Body of pancreas (tissue), 4 donors: ENCODE data around the gene RPS6KA5. TPM values are rescaled to one million over a fixed set of nuclear protein-coding genes. Genes with fewer than 3 reads are reported as not detected.

Experiments used
- ATAC-seq: fragments of 150-250 bp; one replicate; pipeline ENCODE4 v1.9.1; 2016
- DNase-seq, 4 donors: peaks; one replicate each; pipeline ENCODE4 v3.0.0-alpha.2; 2019
- H3K27ac ChIP-seq, 4 donors: fragments of 200-600 bp; sonication (generic); 1 replicate in 3 of 4; 2 replicates in 1 of 4; pipeline versions ENCODE4 v1.5.1 to v1.6.1; 2016 to 2019; ENCODE audit warnings: mild to moderate bottlenecking in 1 of 4, mixed read lengths in 1 of 4, moderate library complexity in 1 of 4
- H3K27me3 ChIP-seq, 2 donors: fragments of 200-600 bp; sonication (generic); one replicate each; pipeline ENCODE4 v1.6.0; 2016; ENCODE audit warnings: mild to moderate bottlenecking in 1 of 2
- H3K36me3 ChIP-seq, 2 donors: fragments of 200-600 bp; sonication (generic); replicated peaks in 1 of 2; 2 replicates each; pipeline ENCODE4 v1.5.1; 2016; ENCODE audit warnings: low read depth in 2 of 2; ENCODE audit not compliant: insufficient read depth in 1 of 2
- H3K4me1 ChIP-seq: fragments of 200-600 bp; sonication (generic); one replicate; pipeline ENCODE4 v1.6.0; 2016
- H3K4me3 ChIP-seq, 2 donors: fragments of 200-600 bp; sonication (generic); 1 replicate in 1 of 2; 2 replicates in 1 of 2; pipeline ENCODE4 v1.5.1; 2016 to 2019
- H3K9me3 ChIP-seq, 3 donors: fragments of 200-600 bp; sonication (generic); 1 replicate in 2 of 3; 2 replicates in 1 of 3; pipeline ENCODE4 v1.5.1; 2016
- POLR2A ChIP-seq, 3 donors: fragments of 450-650 bp; IDR thresholded peaks; one replicate each; pipeline ENCODE4 v1.6.1; 2016; ENCODE audit warnings: antibody characterized with exemption in 3 of 3, mild to moderate bottlenecking in 2 of 3
- WGBS, 2 donors: methylation state at CpG; one replicate each; pipeline ENCODE4 v1.1.5; 2017; 5-methylcytosine and 5-hydroxymethylcytosine counted together
- intact Hi-C: fragments of 100-400 bp; cut with DNase I; formaldehyde crosslinking; loops from one replicate; pipeline ENCODE4 v1.15.1; 2023
- total RNA-seq, 2 donors: library from RNA; depleted of rRNA; stranded (reverse); fragments of >200 nt; gene quantifications; one replicate each; pipeline ENCODE4 v1.1.0, GENCODE V29; 2016
- TF ChIP-seq, protein P1 (sequence below), 7 experiments: fragments of 450-650 bp in 4 of 7; fragments of 200-600 bp in 3 of 7; sonication (generic) in 3 of 7; IDR thresholded peaks; one replicate each; pipeline ENCODE4 v1.5.1; 2016 to 2019; ENCODE audit warnings: antibody characterized with exemption in 7 of 7

RPS6KA5 gene
- total RNA-seq, 2 donors from 2014 or later = 0.66 to 2.9 TPM

DNA sequence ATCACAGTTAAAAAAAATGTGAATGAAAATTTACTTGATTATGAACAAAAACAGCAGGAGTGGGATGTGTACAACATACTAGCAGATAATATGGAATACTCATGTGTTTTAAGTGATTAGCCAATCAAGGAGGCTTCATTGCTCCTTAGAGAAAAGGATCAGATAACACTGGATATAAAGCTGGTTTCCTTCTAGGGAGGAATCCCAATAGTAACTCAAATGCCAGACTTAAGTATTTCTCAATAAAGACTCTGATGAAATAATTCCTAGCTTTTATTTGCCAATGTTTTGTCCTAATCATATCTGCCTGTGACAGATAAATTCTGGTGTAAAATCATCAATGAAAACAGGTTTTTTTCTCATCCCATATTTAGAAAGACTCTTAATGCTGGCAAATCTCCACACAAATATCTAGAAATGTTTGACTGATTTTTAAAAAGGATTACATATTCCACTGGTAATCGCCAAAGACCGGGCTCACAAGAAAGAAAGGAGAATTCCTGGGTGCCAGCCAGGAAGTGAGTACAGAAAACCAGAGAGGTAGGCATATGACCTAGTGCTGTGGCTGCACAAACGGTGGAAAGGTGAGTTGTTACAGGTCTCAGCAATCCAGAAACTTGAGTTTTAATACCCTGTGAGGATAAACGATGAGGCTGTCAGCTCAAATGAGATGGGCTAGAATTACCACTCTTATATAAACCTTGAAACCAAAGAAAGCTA is 135.7 kb downstream of the RPS6KA5 start:
- DNase-seq = peak in 3 of 4 donors; percentile 34 to 52 (median 37)
- 16 to 27% methylated on average over 4 of the region's 4 CpGs for WGBS, 2 donors

DNA sequence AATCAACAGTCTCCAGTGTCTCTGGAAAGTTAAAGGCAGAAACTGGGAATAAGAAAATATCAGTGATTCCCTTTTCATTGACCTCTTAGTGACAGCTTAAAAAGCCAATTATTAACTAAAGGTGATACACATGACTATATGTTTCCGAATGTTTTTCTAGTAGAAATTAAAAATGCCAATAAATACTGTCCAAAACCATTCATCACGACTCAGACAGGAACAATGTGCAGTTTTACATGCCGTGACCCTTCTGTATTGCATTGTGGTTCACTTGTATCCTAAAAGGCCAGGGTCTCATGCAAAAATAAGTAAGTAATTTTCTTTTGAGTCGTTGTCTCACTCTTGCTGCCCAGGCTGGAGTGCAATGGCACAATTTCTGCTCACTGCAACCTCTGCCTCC is 138.3 kb downstream of the RPS6KA5 start:
- H3K27me3 ChIP-seq = no peaks in the 10 kb centered on the region
- TF ChIP-seq, protein P1, sequence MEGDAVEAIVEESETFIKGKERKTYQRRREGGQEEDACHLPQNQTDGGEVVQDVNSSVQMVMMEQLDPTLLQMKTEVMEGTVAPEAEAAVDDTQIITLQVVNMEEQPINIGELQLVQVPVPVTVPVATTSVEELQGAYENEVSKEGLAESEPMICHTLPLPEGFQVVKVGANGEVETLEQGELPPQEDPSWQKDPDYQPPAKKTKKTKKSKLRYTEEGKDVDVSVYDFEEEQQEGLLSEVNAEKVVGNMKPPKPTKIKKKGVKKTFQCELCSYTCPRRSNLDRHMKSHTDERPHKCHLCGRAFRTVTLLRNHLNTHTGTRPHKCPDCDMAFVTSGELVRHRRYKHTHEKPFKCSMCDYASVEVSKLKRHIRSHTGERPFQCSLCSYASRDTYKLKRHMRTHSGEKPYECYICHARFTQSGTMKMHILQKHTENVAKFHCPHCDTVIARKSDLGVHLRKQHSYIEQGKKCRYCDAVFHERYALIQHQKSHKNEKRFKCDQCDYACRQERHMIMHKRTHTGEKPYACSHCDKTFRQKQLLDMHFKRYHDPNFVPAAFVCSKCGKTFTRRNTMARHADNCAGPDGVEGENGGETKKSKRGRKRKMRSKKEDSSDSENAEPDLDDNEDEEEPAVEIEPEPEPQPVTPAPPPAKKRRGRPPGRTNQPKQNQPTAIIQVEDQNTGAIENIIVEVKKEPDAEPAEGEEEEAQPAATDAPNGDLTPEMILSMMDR (IDR thresholded peaks at IDR 0.05) = no peak
- TF ChIP-seq POLR2A (IDR thresholded peaks at IDR 0.05) = no peak
- no peak for DNase-seq
- no peak overlapping the region for H3K4me3 ChIP-seq
- H3K27ac ChIP-seq = no peak overlapping the region
- no peaks in the 10 kb centered on the region for H3K4me1 ChIP-seq
- ATAC-seq = no peak
- 79 to 82% methylated on average over 4 of the region's 4 CpGs for WGBS, 2 donors
- no peaks in the 10 kb centered on the region for H3K36me3 ChIP-seq
- H3K9me3 ChIP-seq = no peaks in the 10 kb centered on the region
- intact Hi-C loops = no loop called here

More for the DNA sequence above, 135.7 kb downstream of the RPS6KA5 start:
- Histone ChIP-seq H3K27ac (peak overlapping the region in 2 of 4 donors; percentile 9 to 15), H3K9me3 (no peaks in the 10 kb centered on the region), H3K4me1 (no peaks in the 10 kb centered on the region), H3K36me3 (no peaks in the 10 kb centered on the region), H3K4me3 (no peak overlapping the region), H3K27me3 (no peaks in the 10 kb centered on the region)
- TF ChIP-seq, protein P1 (IDR thresholded peaks at IDR 0.05) = no peak
- no peak for TF ChIP-seq POLR2A (IDR thresholded peaks at IDR 0.05)
- intact Hi-C loops = no loop called here
- ATAC-seq = peak; percentile 59

DNA sequence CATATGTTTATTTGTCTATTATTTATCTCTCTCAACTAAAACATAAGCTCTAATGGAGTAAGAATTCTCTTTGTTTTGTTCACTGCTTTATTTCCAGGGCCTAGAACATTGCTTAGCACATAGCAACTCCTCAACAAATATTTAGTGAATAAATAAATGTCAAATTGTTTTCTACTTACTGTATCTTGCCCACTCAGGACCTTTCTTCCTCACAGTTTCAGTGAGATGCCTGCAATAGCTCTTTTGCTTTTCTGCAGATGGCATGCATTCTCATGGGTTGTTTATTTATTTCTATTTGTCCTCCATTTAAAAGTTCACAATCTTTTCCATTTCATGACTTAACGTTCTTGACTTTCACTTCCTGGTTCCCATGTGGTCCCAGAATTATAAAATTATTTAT is 149.3 kb downstream of the RPS6KA5 start:
- TF ChIP-seq POLR2A (IDR thresholded peaks at IDR 0.05) = no peak
- TF ChIP-seq, protein P1 (IDR thresholded peaks at IDR 0.05) = no peak
- Histone ChIP-seq H3K27ac (no peak overlapping the region), H3K9me3 (no peaks in the 10 kb centered on the region), H3K4me1 (no peaks in the 10 kb centered on the region), H3K36me3 (no peaks in the 10 kb centered on the region), H3K4me3 (no peak overlapping the region), H3K27me3 (no peaks in the 10 kb centered on the region)
- intact Hi-C loops = no loop called here
- no peak for DNase-seq
- ATAC-seq = no peak
- WGBS, 2 donors = 21 to 33% methylated on average over 1 of the region's 1 CpG

DNA sequence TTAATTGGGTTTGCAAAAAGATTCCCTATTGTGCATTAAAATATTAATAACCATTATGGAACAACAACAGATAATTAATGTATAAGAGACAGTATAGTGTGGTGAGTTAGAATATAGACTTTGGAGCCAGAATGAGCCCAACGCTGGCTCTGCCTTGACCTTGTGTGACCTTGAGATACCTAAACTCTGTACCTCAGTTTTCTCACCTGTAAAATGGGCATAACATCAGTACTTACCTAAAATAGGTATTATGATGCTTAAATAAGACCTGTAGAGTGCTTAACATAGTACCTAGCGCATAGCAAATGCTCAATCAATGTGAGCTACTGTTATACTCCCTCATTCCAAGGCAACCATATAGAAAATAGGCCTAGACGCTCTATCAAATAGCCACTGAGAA is 153.3 kb downstream of the RPS6KA5 start:
- TF ChIP-seq POLR2A (IDR thresholded peaks at IDR 0.05) = no peak
- TF ChIP-seq, protein P1 (IDR thresholded peaks at IDR 0.05) = no peak
- ATAC-seq (no peak), DNase-seq (no peak)
- Histone ChIP-seq H3K4me1 (no peaks in the 10 kb centered on the region), H3K4me3 (no peak overlapping the region), H3K27ac (no peak overlapping the region), H3K36me3 (no peaks in the 10 kb centered on the region), H3K9me3 (no peaks in the 10 kb centered on the region), H3K27me3 (no peaks in the 10 kb centered on the region)
- 66 to 86% methylated on average over 3 of the region's 3 CpGs for WGBS, 2 donors
- intact Hi-C loops = loop anchor here (10.0 kb wide), 1 partner anchor 378 kb away; no protein-coding TSS in a partner anchor

DNA sequence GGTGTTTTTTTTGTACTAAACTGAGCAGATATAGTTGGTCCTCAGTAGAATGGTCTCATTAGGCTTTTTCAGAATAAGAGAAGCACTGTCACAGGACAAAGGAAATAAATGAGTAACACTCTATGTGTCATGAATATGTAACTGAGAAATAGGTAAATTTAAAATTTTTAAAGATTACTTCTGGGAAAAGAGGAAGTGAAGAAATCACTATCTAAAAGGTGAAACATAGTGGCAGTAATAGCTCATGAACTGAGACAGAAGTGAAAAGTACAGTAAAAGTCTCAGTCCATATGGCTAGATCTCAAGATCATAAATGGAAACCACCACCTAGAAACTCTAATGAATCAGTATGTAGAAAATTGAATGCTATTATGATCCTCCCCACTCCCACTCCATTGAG is 154.9 kb downstream of the RPS6KA5 start:
- Histone ChIP-seq H3K27me3 (no peaks in the 10 kb centered on the region), H3K27ac (no peak overlapping the region), H3K36me3 (no peaks in the 10 kb centered on the region), H3K9me3 (no peaks in the 10 kb centered on the region), H3K4me3 (no peak overlapping the region), H3K4me1 (no peaks in the 10 kb centered on the region)
- ATAC-seq = no peak
- no peak for DNase-seq
- intact Hi-C loops = loop anchor here (10.0 kb wide), 1 partner anchor 379 kb away; no protein-coding TSS in a partner anchor
- TF ChIP-seq, protein P1 (IDR thresholded peaks at IDR 0.05) = no peak
- no peak for TF ChIP-seq POLR2A (IDR thresholded peaks at IDR 0.05)
